A673 (cell line): ENCODE data around the gene BARHL1.

Experiments used
- CTCF ChIP-seq: fragments of 300-800, 200-600 bp; sonication (generic); conservative IDR thresholded peaks from 2 replicates; pipeline ENCODE4 v1.5.1; 2017; ENCODE audit warnings: low read depth, mild to moderate bottlenecking, antibody characterized with exemption, low read length, moderate library complexity, mixed read lengths
- EZH2 ChIP-seq: fragments of 200-600 bp; sonication (generic); IDR thresholded peaks from 2 replicates; pipeline ENCODE4 v1.6.1; 2017; ENCODE audit warnings: borderline replicate concordance, low read depth, mild to moderate bottlenecking, mixed read lengths, antibody characterized with exemption, low read length; ENCODE audit not compliant: poor library complexity, severe bottlenecking

GRCh38 chr9:132639322-132639721 lies 56.9 kb downstream of the BARHL1 start:
- TF ChIP-seq EZH2 (no peak), CTCF (no peak)
